Panc1 (cell line): ENCODE results near the gene CABCOCO1. TPM values are rescaled to one million over a fixed set of nuclear protein-coding genes. Genes with fewer than 3 reads are reported as not detected.

Experiments used
- ATAC-seq: fragments of 200-7000 bp; cut with Tn5 transposase; 2 replicates; pipeline ENCODE4 v1.9.1; 2020; ENCODE audit warnings: mild to moderate bottlenecking, moderate library complexity
- BruUV-seq: library from RNA; stranded (reverse); fragments of 400-500 nt; replicated peaks from 2 replicates; lab custom pipeline; 2021; lab: Mats Ljungman, UMichigan
- CTCF ChIA-PET: fragments of 300-600 bp; sonication (Branson Sonifier 250); formaldehyde crosslinking; loops from one replicate; lab custom pipeline; 2022; ENCODE audit warnings: antibody characterized with exemption; lab: Charles Lee
- POLR2A ChIA-PET: fragments of 300-600 bp; sonication (Branson Sonifier 250); formaldehyde crosslinking; loops from one replicate; lab custom pipeline; 2022; ENCODE audit warnings: antibody characterized with exemption; lab: Charles Lee
- DNase-seq: peaks from one replicate; pipeline ENCODE4 v3.0.0-alpha.2; 2010; ENCODE audit warnings: low read depth, low spot score
- H3K27ac ChIP-seq: 2 replicates; pipeline ENCODE4 v1.5.1; 2011; ENCODE audit warnings: mild to moderate bottlenecking, low read length, inconsistent platforms
- H3K27me3 ChIP-seq: fragments of 200-500 bp; sonication (Bioruptor generic); 2 replicates; pipeline ENCODE4 v1.6.0; 2014; ENCODE audit warnings: low read length, inconsistent platforms; ENCODE audit not compliant: control insufficient read depth, insufficient read depth
- H3K36me3 ChIP-seq: fragments of 200-500 bp; sonication (Bioruptor generic); 2 replicates; pipeline ENCODE4 v1.5.1; 2014; ENCODE audit warnings: inconsistent platforms, mild to moderate bottlenecking, low read length, moderate library complexity; ENCODE audit not compliant: control insufficient read depth, insufficient read depth
- H3K4me1 ChIP-seq: 2 replicates; pipeline ENCODE4 v1.5.1; 2011; ENCODE audit warnings: inconsistent platforms, mild to moderate bottlenecking, low read length, moderate library complexity; ENCODE audit not compliant: control insufficient read depth, insufficient read depth
- H3K4me3 ChIP-seq, 2 experiments: 2 replicates each; pipeline ENCODE4 v1.5.1; 2011 to 2012; ENCODE audit warnings: low read depth in 2 of 2, low read length in 2 of 2, mild to moderate bottlenecking in 2 of 2, inconsistent platforms in 1 of 2, moderate library complexity in 1 of 2
- H3K9me3 ChIP-seq: fragments of 200-500 bp; sonication (Bioruptor generic); 2 replicates; pipeline ENCODE4 v1.5.1; 2014; ENCODE audit warnings: low read depth, mild to moderate bottlenecking, inconsistent platforms, low read length, moderate library complexity; ENCODE audit not compliant: control insufficient read depth, insufficient read depth
- CTCF ChIP-seq: fragments of 450-650 bp; IDR thresholded peaks from 2 replicates; pipeline ENCODE4 v1.5.1; 2017; ENCODE audit warnings: mild to moderate bottlenecking
- POLR2AphosphoS5 ChIP-seq: IDR thresholded peaks from 2 replicates; pipeline ENCODE4 v1.6.1; 2012; ENCODE audit warnings: mild to moderate bottlenecking, low read depth, low read length, moderate library complexity
- REST ChIP-seq, 2 experiments: IDR thresholded peaks; 2 replicates each; pipeline ENCODE4 v1.6.1; 2011 to 2012; ENCODE audit warnings: low read depth in 2 of 2, control low read depth in 1 of 2, low read length in 1 of 2, mild to moderate bottlenecking in 1 of 2, moderate library complexity in 1 of 2; ENCODE audit not compliant: insufficient read depth in 1 of 2
- SIN3A ChIP-seq: IDR thresholded peaks from 2 replicates; pipeline ENCODE4 v1.6.1; 2012; ENCODE audit warnings: low read depth, mild to moderate bottlenecking, low read length, moderate library complexity, borderline replicate concordance; ENCODE audit not compliant: insufficient read depth
- TCF7L2 ChIP-seq: IDR thresholded peaks from 2 replicates; pipeline ENCODE4 v1.6.1; 2011; ENCODE audit warnings: mild to moderate bottlenecking, low read depth, low read length, inconsistent platforms
- in situ Hi-C: cut with HindIII; loops from 2 replicates; pipeline ENCODE4 v1.10.0; 2016; ENCODE audit warnings: low sequenced_read_pairs, low pct_unique_long_range_greater_than_20kb
- intact Hi-C: fragments of 100-400 bp; cut with micrococcal nuclease; formaldehyde crosslinking; loops from one replicate; pipeline ENCODE4 v1.10.0; 2022; ENCODE audit not compliant: unreplicated experiment
- total RNA-seq: library from RNA; stranded (reverse); gene quantifications from one replicate; pipeline ENCODE4 v1.2.1, GENCODE V29; 2021; ENCODE audit not compliant: unreplicated experiment

CABCOCO1 gene
- total RNA-seq, 1 experiment from 2014 or later, result 4.0 TPM

GRCh38 chr10:61805091-61805490 lies 142.4 kb downstream of the CABCOCO1 start:
- in situ Hi-C loops, result no loop called here
- ATAC-seq, result no peak

GRCh38 chr10:61810263-61810662 lies 147.5 kb downstream of the CABCOCO1 start:
- Histone ChIP-seq H3K4me3 (no peak overlapping the region), H3K4me1 (no peaks in the 10 kb centered on the region), H3K27me3 (no peaks in the 10 kb centered on the region), H3K36me3 (no peaks in the 10 kb centered on the region), H3K27ac (peak overlapping the region; percentile 45; the same call in 1 of the 2 replicates), H3K9me3 (no peaks in the 10 kb centered on the region)
- ChIA-PET CTCF (no interaction called here), POLR2A (no interaction called here)
- TF ChIP-seq CTCF (no peak), REST (IDR thresholded peaks at IDR 0.05; ENCODE audit: insufficient read depth in 1 of 2, low read depth in 2 of 2, low read length in 1 of 2) (no peak), TCF7L2 (no peak), SIN3A (no peak), POLR2AphosphoS5 (no peak)
- no TSS peak for BruUV-seq
- in situ Hi-C loops (no loop called here), intact Hi-C loops (no loop called here)
- ATAC-seq (no peak), DNase-seq (no peak)

More at GRCh38 chr10:61805091-61805490, 142.4 kb downstream of the CABCOCO1 start:
- no peak for DNase-seq
- Histone ChIP-seq H3K36me3 (no peaks in the 10 kb centered on the region), H3K27me3 (no peaks in the 10 kb centered on the region), H3K4me3 (no peak overlapping the region), H3K27ac (no peak overlapping the region; the same call in 1 of the 2 replicates), H3K9me3 (no peaks in the 10 kb centered on the region), H3K4me1 (no peaks in the 10 kb centered on the region)
- CTCF ChIA-PET, result no interaction called here
- intact Hi-C loops, result no loop called here
- POLR2A ChIA-PET, result no interaction called here
- TF ChIP-seq POLR2AphosphoS5 (no peak), SIN3A (no peak), TCF7L2 (no peak), REST (IDR thresholded peaks at IDR 0.05; ENCODE audit: insufficient read depth in 1 of 2, low read depth in 2 of 2, low read length in 1 of 2) (no peak), CTCF (no peak)
- BruUV-seq, result no TSS peak
